Bronchus fibroblast of lung (primary cell): Measurements from ENCODE around the gene MTERF2. TPM values are rescaled to one million over a fixed set of nuclear protein-coding genes. Genes with fewer than 3 reads are reported as not detected.

ENCODE experiments used
- total RNA-seq: library from RNA; depleted of rRNA; stranded (reverse); fragments of >200 nt; gene quantifications from 2 replicates; pipeline ENCODE4 v1.2.3, GENCODE V29; 2015

MTERF2 gene
- total RNA-seq, result 2.9 and 3.9 TPM in 2 replicates

DNA sequence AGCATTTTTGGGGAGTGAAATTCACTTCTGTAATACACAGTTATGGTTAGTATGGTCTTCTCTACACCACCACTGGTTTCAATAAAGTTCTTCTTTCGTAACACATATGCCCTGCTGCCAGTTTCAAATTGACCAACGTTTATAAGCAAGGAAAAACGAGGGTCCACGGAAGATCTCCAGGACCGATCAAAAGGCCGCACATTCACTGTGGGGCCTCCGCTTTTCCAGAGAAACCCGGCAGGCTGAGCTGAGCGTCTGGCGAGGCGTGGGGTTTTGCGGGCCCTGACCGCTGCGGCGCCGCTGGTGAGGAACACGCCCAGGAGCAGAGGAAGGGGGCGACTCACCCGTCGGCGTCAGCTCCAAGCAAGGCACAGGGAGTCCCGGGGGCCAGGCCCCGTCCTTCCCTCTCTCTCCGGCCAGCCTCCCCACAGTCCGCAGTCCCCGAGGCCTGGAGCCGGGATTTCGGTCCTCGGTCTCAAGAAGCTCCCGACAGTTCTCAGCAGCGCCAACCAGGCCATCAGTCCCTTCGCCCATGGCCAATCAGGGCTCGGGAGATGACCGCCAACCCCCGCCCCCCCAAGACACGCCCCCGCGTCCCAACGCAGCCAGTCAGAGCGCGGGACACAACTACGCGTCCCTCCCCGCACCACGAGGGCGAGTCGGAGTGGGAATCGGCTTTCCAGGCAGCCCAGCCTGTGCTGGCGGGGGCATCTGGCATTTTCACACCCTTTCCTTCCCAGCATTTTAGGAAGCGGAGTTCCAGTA lies at the start of gene MTERF2:
Gene MTERF2, minus strand, starts transcription at position 522 of the 765 bp plus-strand sequence. CDS start 8,432 bp downstream, outside the sequence.

GRCh38 chr12:106955377-106956047 lies 31.4 kb downstream of the MTERF2 start, which contains the start of gene TMEM263:
TSS of gene TMEM263 (plus strand) at chr12:106955907. CDS start at chr12:106967117, 11,210 bp downstream.

Other genes with a start within 250 kb of the MTERF2 start
- 7.0 and 8.2 TPM in 2 replicates for gene RIC8B, start 212.5 kb downstream of the MTERF2 start, total RNA-seq
- gene TMEM263, start 31.2 kb downstream of the MTERF2 start, total RNA-seq, result 60.5 and 79.2 TPM in 2 replicates
- 8.8 and 8.9 TPM in 2 replicates for gene CRY1, start 106.4 kb upstream of the MTERF2 start, total RNA-seq